Renal cortical epithelial cell (primary cell): ENCODE data around the gene PSMB7. TPM values are rescaled to one million over a fixed set of nuclear protein-coding genes. Genes with fewer than 3 reads are reported as not detected.

ENCODE experiments used
- DNase-seq: peaks from one replicate; pipeline ENCODE4 v3.0.0-alpha.2; 2011; ENCODE audit warnings: low read depth
- total RNA-seq: library from RNA; depleted of rRNA; stranded (reverse); fragments of >200 nt; gene quantifications from 2 replicates; pipeline ENCODE4 v1.2.3, GENCODE V29; 2014

The PSMB7 gene
- total RNA-seq, 1 donor from 2014 or later = 94.6 TPM

GRCh38 chr9:124346347-124347163, 68.7 kb downstream of the PSMB7 start:
- no peak for DNase-seq

GRCh38 chr9:124345751-124346281, 69.4 kb downstream of the PSMB7 start:
- DNase-seq = no peak

GRCh38 chr9:124345063-124345462, 70.2 kb downstream of the PSMB7 start:
- no peak for DNase-seq

GRCh38 chr9:124344291-124345050, 70.8 kb downstream of the PSMB7 start:
- DNase-seq = no peak

- DNase-seq = no peak
Observed at GRCh38 chr9:124343533-124344290, 71.5 kb downstream of the PSMB7 start.

- peak; percentile 74 for DNase-seq
Observed at GRCh38 chr9:124342776-124343485, 72.3 kb downstream of the PSMB7 start.

- DNase-seq = no peak
Observed at GRCh38 chr9:124342402-124342775, 72.9 kb downstream of the PSMB7 start.

GRCh38 chr9:124341455-124342170, 73.6 kb downstream of the PSMB7 start:
- no peak for DNase-seq

- DNase-seq = no peak
Observed at GRCh38 chr9:124340219-124341069, 74.8 kb downstream of the PSMB7 start.

GRCh38 chr9:124339603-124340146, 75.6 kb downstream of the PSMB7 start:
- DNase-seq = no peak

- DNase-seq = no peak
Observed at GRCh38 chr9:124337562-124337961, 77.7 kb downstream of the PSMB7 start.

- no peak for DNase-seq
Observed at GRCh38 chr9:124335320-124335707, 79.9 kb downstream of the PSMB7 start.

- no peak for DNase-seq
Observed at GRCh38 chr9:124334568-124335319, 80.5 kb downstream of the PSMB7 start.

GRCh38 chr9:124333203-124333579, 82.1 kb downstream of the PSMB7 start:
- DNase-seq = no peak

GRCh38 chr9:124332361-124333202, 82.7 kb downstream of the PSMB7 start:
- no peak for DNase-seq

- no peak for DNase-seq
Observed at GRCh38 chr9:124331580-124331979, 83.7 kb downstream of the PSMB7 start.

GRCh38 chr9:124330011-124330697, 85.1 kb downstream of the PSMB7 start:
- no peak for DNase-seq
